NCI-H748 (cell line): ENCODE data around the gene PPP1R3A.

Experiments
- DNase-seq: peaks from one replicate; lab custom pipeline; 2025; ENCODE audit not compliant: unreplicated experiment; lab: John Stamatoyannopoulos, UW

Gene PPP1R3A

DNA sequence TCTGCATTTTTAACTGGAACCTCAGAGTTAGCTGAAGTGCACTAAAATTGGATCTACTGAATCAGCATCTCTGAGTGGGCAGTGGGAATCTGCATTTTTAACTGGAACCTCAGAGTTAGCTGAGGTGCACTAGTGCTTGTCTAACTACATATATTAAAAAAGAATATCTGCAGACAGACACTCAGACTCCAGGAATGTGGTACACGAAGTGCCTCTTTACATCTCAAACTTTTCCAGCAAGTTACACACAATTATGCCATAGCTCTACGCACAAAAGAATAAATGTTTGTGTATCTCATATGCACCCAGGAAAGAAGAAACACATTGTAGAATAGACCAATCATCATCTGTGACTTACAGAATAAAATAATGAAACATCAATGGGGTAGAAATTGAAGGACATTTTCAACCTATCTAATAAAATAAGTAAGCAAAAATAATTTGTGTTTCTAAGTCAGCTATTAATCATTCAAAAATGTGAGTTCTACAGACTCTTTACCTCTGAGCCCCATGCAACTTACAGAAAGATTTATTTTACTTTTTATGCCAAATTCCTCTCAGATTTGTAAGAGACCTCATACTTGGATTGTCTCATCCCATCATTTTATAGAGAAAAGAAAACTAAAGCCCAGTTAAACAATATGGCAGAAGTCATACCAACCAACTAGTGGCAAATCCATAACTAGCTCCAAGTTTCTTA is 28.3 kb downstream of the PPP1R3A start:
- DNase-seq, result no peak

GRCh38 chr7:113883096-113883495 is 35.7 kb downstream of the PPP1R3A start:
- DNase-seq, result no peak

GRCh38 chr7:113880559-113880958 is 38.2 kb downstream of the PPP1R3A start:
- DNase-seq, result no peak

- DNase-seq, result no peak
Measured at GRCh38 chr7:113878394-113878992, 40.3 kb downstream of the PPP1R3A start.

- DNase-seq, result no peak
Measured at GRCh38 chr7:113875224-113875623, 43.6 kb downstream of the PPP1R3A start.

DNA sequence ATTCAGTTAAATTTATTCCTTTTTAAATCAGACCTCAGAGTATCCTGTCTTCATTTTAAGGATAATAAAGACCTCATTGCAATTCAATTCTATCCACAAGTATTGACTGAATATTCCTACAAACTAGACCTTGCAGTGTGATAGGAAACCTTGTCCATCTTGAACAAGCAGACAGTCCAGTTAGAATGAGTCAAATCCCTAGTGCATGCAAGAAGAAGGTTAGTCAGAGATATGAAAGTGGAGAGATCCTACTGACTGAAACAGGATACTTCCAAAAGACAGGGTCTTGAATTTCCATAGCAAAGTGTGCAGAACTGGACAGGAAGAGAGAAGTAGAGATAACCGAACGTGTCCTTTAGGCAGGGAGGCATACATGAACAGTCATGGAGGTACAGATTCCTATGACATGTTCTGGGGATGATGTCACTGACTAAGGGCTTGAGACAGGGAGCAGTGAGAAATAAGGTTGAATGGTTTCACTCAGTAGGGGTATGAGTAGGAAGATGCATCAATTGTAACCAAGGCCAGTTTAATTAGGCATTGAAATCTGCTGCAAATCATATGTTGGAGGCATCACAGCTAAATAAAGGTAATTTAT is 45.2 kb downstream of the PPP1R3A start:
- no peak for DNase-seq

DNA sequence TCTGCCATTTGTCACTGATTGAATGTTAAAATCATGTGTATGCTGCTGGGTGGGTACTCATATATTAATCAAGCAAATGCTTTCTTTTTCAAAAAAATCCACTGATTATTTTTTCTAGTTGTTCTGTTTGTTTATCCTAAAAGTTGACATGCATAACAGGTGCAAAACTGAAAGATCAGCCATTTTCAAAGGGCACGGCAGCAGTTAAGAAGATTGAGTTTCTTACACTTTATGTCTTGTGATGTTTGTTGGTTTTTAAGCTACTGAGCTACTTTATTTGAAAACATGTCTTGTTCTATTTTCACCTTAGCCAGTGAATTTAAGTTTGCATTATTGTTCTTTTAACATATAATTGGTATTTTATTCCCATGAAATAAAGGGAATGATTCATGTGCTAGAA is 45.8 kb downstream of the PPP1R3A start:
- no peak for DNase-seq

DNA sequence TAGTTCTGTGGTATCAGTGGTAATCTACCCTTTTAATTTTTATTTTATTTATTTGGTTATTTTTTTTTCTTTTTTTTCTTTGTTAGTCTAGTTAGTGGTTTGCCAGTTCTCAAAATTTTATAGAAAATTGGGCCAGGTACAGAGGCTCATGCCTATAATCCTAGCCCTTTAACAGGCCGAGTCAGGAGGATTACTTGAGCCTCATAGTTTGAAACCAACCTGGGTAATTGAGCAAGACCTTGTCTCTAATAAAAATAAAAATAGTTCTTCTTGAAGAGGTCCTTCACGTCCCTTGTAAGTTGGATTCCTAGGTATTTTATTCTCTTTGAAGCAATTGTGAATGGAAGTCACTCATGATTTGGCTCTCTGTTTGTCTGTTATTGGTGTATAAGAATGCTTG is 51.5 kb downstream of the PPP1R3A start:
- DNase-seq, result no peak

DNA sequence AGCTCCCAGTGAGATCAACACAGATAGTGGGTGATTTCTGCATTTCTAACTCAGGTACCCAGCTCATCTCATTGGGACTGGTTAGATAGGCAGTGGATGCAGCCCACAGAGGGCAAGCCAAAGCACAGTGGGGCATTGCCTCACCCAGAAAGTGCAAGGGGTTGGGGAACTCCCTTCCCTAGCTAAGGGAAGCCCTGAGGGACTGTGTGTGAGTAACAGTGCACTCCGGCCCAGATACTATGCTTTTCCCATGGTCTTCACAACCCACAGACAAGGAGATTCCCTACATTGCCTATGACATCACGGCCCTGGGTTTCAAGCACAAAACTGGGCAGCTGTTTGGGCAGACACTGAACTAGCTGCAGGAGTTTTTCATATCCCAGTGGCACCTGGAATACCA is 62.8 kb downstream of the PPP1R3A start:
- DNase-seq, result no peak

DNA sequence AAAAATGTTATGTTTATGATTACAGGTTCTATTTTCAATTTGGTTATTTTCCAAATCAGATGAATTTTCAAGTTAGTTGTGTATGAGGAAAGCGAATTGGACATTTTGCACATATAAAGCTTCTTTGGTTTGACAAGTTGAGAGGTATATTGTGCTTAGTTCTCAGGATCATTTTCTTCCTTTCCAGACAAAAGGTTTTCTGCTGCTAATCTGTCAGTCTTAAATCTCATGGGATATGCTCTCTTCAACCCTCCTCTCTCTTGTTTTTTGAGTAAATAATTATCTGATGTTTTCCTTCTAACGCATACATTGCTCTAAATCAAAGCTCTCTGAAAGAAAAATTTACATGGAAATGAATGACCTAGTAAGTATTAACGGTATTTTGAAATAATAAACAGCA is 77.9 kb downstream of the PPP1R3A start:
- no peak for DNase-seq

DNA sequence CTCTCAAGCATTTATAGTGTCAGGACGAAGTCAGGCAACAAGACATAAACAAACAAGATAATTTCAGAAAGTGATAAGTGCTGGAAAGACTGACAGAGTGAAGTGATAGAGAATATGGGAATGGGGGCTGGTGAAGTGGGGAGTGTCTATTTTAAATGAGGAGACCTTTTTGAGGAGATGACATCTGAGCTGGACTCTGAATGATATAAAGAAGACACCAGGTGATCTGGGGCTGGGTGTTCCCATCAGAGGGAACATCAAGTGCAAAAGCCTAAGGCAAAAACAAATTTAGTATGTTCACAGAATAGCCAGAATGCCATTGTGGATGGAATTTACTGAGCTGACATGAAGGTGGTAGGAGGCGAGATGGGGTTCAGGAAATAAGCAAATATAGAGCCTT is 83.4 kb downstream of the PPP1R3A start:
- DNase-seq, result no peak

DNA sequence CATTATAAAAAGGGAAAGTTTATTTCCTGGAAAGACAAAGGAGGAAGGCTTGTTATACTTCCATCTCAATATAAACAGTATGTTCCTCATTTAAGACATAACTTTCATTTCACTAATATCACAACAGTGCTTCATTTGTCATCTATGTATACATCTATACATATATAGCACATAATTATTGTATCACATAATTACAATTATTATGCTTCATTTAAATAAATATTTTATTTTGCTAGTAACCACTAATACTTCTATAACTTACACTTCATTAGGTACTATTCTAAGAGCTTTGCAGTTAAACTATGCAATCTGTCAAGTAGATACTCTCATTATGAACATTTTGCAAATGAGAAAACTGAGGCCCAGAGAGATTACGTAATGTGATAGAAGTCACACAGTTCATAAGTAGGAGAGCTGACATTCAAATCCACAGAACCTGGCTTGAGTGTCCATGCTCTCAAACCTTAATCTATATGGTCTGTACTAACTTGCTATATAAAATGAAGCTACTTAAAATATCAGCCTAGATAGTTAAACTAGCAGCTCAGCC is 86.5 kb downstream of the PPP1R3A start:
- no peak for DNase-seq

GRCh38 chr7:113831556-113831955 is 87.3 kb downstream of the PPP1R3A start:
- peak; percentile 38 for DNase-seq

DNA sequence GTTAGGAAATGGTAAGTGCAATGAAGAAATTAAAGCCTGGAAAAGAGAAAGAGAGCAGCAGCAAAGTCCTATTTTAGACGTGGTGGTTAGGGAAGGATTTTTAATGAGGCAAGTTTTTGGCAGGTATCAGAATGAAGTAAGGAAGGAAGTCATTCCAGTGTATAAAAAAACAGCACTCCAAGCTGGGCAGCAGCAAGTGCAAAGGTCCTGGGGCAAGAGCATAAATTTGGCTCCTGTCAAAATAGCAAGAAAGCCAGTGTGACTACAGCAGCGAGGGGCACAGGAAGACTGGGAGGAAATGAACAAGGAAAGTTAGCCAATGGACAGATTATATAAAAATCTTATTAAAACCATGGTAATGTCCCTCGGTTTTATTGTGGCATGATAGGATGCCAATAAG is 90.2 kb downstream of the PPP1R3A start:
- DNase-seq, result no peak
